Neural cell (in vitro differentiated cells): ENCODE results near the gene ADAP1.
"Not testable (repeated sequence)": the region's sequence is repeated elsewhere in the genome, so short reads cannot be mapped to it uniquely, and the experiment has no call there.

Source experiments
- EP300 ChIP-seq: fragments of 450-650 bp; conservative IDR thresholded peaks from 2 replicates; pipeline ENCODE4 v1.6.1; 2014; ENCODE audit warnings: antibody characterized with exemption, mild to moderate bottlenecking, moderate library complexity; ENCODE audit not compliant: poor library complexity, severe bottlenecking
- EZH2 ChIP-seq: fragments of 200-600, 300-800 bp; shearing (Covaris generic), sonication (generic); IDR thresholded peaks from 2 replicates; pipeline ENCODE4 v1.6.1; 2014; ENCODE audit warnings: antibody characterized with exemption, low read length, borderline replicate concordance, mild to moderate bottlenecking; ENCODE audit not compliant: insufficient read depth, poor library complexity, severe bottlenecking
- MXI1 ChIP-seq: fragments of 450-650 bp; conservative IDR thresholded peaks from 2 replicates; pipeline ENCODE4 v1.6.1; 2014; ENCODE audit warnings: antibody characterized with exemption, mild to moderate bottlenecking; ENCODE audit not compliant: poor library complexity, severe bottlenecking
- POLR2AphosphoS5 ChIP-seq: IDR thresholded peaks from 2 replicates; pipeline ENCODE4 v1.6.1; 2012
- SMC3 ChIP-seq: fragments of 450-650 bp; conservative IDR thresholded peaks from 2 replicates; pipeline ENCODE4 v1.6.1; 2014; ENCODE audit warnings: antibody characterized with exemption, mild to moderate bottlenecking, moderate library complexity; ENCODE audit not compliant: poor library complexity
- TAF1 ChIP-seq: IDR thresholded peaks from 2 replicates; pipeline ENCODE4 v1.6.1; 2012; ENCODE audit warnings: low read depth
- TF ChIP-seq, protein P1 (sequence below): fragments of 450-650 bp; IDR thresholded peaks from 2 replicates; pipeline ENCODE4 v1.5.1; 2014; ENCODE audit warnings: antibody characterized with exemption, mild to moderate bottlenecking, moderate library complexity; ENCODE audit not compliant: poor library complexity, severe bottlenecking
- TF ChIP-seq, protein P2 (sequence below): IDR thresholded peaks from 2 replicates; pipeline ENCODE4 v1.6.1; 2012; ENCODE audit warnings: borderline replicate concordance

DNA sequence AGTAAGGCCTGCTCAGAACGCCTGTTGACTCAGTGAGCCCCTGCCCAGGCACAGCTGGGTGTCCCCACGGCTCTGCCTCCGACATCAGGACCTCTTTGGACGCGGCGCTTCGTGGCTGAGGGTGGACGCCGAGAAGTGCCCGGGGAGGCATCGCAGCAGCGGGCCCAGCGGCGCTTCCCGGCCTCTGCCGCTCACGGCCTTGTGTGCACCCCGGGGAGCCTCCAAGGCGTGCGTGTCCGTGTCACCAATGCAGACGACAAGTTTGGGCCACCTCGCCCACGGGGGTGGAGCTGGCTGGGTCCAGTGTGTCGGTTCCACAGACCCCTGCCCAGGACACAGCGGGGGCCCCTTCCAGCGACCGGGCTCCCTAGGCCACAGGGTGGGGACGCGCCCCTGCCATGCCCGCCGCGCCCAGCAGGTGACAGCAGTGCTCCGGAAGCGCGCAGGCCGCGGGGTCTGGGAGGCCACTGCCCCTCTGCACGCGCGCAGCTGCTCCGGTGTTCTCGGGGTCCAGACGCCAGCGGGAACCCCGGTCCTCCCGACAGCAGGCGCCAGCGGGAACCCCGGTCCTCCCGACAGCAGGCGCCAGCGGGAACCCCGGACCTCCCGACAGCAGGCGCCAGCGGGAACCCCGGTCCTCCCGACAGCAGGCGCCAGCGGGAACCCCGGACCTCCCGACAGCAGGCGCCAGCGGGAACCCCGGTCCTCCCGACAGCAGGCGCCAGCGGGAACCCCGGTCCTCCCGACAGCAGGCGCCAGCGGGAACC, 45.7 kb downstream of the ADAP1 start:
- TF ChIP-seq, protein P1, sequence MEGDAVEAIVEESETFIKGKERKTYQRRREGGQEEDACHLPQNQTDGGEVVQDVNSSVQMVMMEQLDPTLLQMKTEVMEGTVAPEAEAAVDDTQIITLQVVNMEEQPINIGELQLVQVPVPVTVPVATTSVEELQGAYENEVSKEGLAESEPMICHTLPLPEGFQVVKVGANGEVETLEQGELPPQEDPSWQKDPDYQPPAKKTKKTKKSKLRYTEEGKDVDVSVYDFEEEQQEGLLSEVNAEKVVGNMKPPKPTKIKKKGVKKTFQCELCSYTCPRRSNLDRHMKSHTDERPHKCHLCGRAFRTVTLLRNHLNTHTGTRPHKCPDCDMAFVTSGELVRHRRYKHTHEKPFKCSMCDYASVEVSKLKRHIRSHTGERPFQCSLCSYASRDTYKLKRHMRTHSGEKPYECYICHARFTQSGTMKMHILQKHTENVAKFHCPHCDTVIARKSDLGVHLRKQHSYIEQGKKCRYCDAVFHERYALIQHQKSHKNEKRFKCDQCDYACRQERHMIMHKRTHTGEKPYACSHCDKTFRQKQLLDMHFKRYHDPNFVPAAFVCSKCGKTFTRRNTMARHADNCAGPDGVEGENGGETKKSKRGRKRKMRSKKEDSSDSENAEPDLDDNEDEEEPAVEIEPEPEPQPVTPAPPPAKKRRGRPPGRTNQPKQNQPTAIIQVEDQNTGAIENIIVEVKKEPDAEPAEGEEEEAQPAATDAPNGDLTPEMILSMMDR, result peak; percentile 67
- not testable (repeated sequence) for TF ChIP-seq TAF1, EZH2, MXI1, POLR2AphosphoS5, EP300
- TF ChIP-seq, protein P2, sequence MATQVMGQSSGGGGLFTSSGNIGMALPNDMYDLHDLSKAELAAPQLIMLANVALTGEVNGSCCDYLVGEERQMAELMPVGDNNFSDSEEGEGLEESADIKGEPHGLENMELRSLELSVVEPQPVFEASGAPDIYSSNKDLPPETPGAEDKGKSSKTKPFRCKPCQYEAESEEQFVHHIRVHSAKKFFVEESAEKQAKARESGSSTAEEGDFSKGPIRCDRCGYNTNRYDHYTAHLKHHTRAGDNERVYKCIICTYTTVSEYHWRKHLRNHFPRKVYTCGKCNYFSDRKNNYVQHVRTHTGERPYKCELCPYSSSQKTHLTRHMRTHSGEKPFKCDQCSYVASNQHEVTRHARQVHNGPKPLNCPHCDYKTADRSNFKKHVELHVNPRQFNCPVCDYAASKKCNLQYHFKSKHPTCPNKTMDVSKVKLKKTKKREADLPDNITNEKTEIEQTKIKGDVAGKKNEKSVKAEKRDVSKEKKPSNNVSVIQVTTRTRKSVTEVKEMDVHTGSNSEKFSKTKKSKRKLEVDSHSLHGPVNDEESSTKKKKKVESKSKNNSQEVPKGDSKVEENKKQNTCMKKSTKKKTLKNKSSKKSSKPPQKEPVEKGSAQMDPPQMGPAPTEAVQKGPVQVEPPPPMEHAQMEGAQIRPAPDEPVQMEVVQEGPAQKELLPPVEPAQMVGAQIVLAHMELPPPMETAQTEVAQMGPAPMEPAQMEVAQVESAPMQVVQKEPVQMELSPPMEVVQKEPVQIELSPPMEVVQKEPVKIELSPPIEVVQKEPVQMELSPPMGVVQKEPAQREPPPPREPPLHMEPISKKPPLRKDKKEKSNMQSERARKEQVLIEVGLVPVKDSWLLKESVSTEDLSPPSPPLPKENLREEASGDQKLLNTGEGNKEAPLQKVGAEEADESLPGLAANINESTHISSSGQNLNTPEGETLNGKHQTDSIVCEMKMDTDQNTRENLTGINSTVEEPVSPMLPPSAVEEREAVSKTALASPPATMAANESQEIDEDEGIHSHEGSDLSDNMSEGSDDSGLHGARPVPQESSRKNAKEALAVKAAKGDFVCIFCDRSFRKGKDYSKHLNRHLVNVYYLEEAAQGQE, result not testable (repeated sequence)
- TF ChIP-seq SMC3, result peak; percentile 67
